Endothelial cell of hepatic sinusoid (primary cell): ENCODE measurements around the gene MYD88.

Experiments used
- in situ Hi-C: cut with HindIII; loops from 2 replicates; pipeline ENCODE4 v1.10.0; 2017; ENCODE audit warnings: low sequenced_read_pairs

Gene MYD88

GRCh38 chr3:38138349-38139190 is at the start of gene MYD88:
Gene MYD88 (plus strand): TSS chr3:38138661. CDS start chr3:38138701, 40 bp downstream.
- in situ Hi-C loops, result no loop called here

GRCh38 chr3:38089163-38089562 is 49.3 kb upstream of the MYD88 start:
- in situ Hi-C loops, result loop anchor here (5.0 kb wide), 1 partner anchor 38 kb away; no protein-coding TSS in a partner anchor

- in situ Hi-C loops, result no loop called here
Measured at GRCh38 chr3:38090453-38090852, 48.0 kb upstream of the MYD88 start.

GRCh38 chr3:38094999-38095398 is 43.5 kb upstream of the MYD88 start:
- in situ Hi-C loops, result no loop called here

- in situ Hi-C loops, result no loop called here
Measured at GRCh38 chr3:38095669-38096483, 42.6 kb upstream of the MYD88 start.

- in situ Hi-C loops, result no loop called here
Measured at GRCh38 chr3:38097446-38098375, 40.8 kb upstream of the MYD88 start.

GRCh38 chr3:38098376-38098723 is 40.1 kb upstream of the MYD88 start:
- in situ Hi-C loops, result no loop called here

- in situ Hi-C loops, result no loop called here
Measured at GRCh38 chr3:38099518-38099917, 38.9 kb upstream of the MYD88 start.

GRCh38 chr3:38100498-38100897 is 38.0 kb upstream of the MYD88 start:
- in situ Hi-C loops, result loop anchor here (5.0 kb wide), 1 partner anchor 33 kb away; no protein-coding TSS in a partner anchor

GRCh38 chr3:38101811-38102443 is 36.5 kb upstream of the MYD88 start:
- in situ Hi-C loops, result loop anchor here (5.0 kb wide), 1 partner anchor 35 kb away; no protein-coding TSS in a partner anchor

- in situ Hi-C loops, result loop anchor here (5.0 kb wide), 1 partner anchor 35 kb away; no protein-coding TSS in a partner anchor
Measured at GRCh38 chr3:38102444-38102814, 36.0 kb upstream of the MYD88 start.

GRCh38 chr3:38105525-38105924 is 32.9 kb upstream of the MYD88 start:
- in situ Hi-C loops, result no loop called here

- in situ Hi-C loops, result no loop called here
Measured at GRCh38 chr3:38107911-38108648, 30.4 kb upstream of the MYD88 start.

- in situ Hi-C loops, result no loop called here
Measured at GRCh38 chr3:38108649-38109579, 29.5 kb upstream of the MYD88 start.

- in situ Hi-C loops, result no loop called here
Measured at GRCh38 chr3:38109580-38110313, 28.7 kb upstream of the MYD88 start.

GRCh38 chr3:38110314-38111050 is 28.0 kb upstream of the MYD88 start:
- in situ Hi-C loops, result no loop called here

- in situ Hi-C loops, result no loop called here
Measured at GRCh38 chr3:38111201-38111600, 27.3 kb upstream of the MYD88 start.
